ENCODE results near the gene MBD4. TPM values are rescaled to one million over a fixed set of nuclear protein-coding genes. Genes with fewer than 3 reads are reported as not detected.

MBD4 gene
- total RNA-seq, 1 experiment from 2014 or later = 40.1 TPM

GRCh38 chr3:129434140-129434539 is 5.6 kb downstream of the MBD4 start:
- H4K5ac ChIP-seq (ENCODE audit: insufficient read length, low read depth, low read length) = no peak overlapping the region
- no peak overlapping the region for H3K27ac ChIP-seq (ENCODE audit: insufficient read length, low read depth, low read length)
- no peak overlapping the region for H2AFZ ChIP-seq (ENCODE audit: low read length)
- H3T11ph ChIP-seq (ENCODE audit: low read length) = no peak overlapping the region
- H4K20me1 ChIP-seq (ENCODE audit: control insufficient read depth, insufficient read depth, insufficient read length) = no peaks in the 10 kb centered on the region
- no peak overlapping the region for H3K4me2 ChIP-seq (ENCODE audit: insufficient read depth, insufficient read length, low read length)
- no CpG with 5 or more reads among the region's 1 CpG for WGBS (ENCODE audit: extremely low coverage, insufficient read length, low lambda C conversion rate)
- no peak overlapping the region for H2BK12ac ChIP-seq (ENCODE audit: insufficient read length, low read depth, low read length)
- no peak overlapping the region for H3K18ac ChIP-seq (ENCODE audit: insufficient read length, low read depth, low read length)
- H2BK15ac ChIP-seq (ENCODE audit: low read depth, low read length) = no peak overlapping the region
- peaks cover 26 to 79% (median 70%) of the 10 kb centered on the region in 3 experiments; a peak in 6 of 7 replicates for H3K36me3 Mint-ChIP-seq (ENCODE audit: insufficient read depth in 1 of 3, low read depth in 3 of 3)
- H2BK120ac ChIP-seq (ENCODE audit: low read depth, low read length, poor library complexity, severe bottlenecking) = no peak overlapping the region
- H3K14ac ChIP-seq (ENCODE audit: insufficient read depth, low read length) = no peak overlapping the region
- TF ChIP-seq, protein P1, sequence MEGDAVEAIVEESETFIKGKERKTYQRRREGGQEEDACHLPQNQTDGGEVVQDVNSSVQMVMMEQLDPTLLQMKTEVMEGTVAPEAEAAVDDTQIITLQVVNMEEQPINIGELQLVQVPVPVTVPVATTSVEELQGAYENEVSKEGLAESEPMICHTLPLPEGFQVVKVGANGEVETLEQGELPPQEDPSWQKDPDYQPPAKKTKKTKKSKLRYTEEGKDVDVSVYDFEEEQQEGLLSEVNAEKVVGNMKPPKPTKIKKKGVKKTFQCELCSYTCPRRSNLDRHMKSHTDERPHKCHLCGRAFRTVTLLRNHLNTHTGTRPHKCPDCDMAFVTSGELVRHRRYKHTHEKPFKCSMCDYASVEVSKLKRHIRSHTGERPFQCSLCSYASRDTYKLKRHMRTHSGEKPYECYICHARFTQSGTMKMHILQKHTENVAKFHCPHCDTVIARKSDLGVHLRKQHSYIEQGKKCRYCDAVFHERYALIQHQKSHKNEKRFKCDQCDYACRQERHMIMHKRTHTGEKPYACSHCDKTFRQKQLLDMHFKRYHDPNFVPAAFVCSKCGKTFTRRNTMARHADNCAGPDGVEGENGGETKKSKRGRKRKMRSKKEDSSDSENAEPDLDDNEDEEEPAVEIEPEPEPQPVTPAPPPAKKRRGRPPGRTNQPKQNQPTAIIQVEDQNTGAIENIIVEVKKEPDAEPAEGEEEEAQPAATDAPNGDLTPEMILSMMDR (conservative IDR thresholded peaks at IDR 0.05) = no peak
- H2BK20ac ChIP-seq (ENCODE audit: low read depth, low read length, poor library complexity, severe bottlenecking) = no peak overlapping the region
- no peaks in the 10 kb centered on the region for H3K23me2 ChIP-seq (ENCODE audit: insufficient read length, low read depth, low read length, poor library complexity, severe bottlenecking)
- H3K27me3 ChIP-seq (ENCODE audit: insufficient read depth, low read length) = no peaks in the 10 kb centered on the region
- no peak for DNase-seq
- H3K9me3 ChIP-seq (ENCODE audit: control insufficient read depth, low read depth, low read length) = no peaks in the 10 kb centered on the region
- H3K4me1 Mint-ChIP-seq = peaks cover 23 to 24% of the 10 kb centered on the region in 2 experiments
- no peaks in the 10 kb centered on the region for H3K27me3 Mint-ChIP-seq (ENCODE audit: low read depth)
- H3K4me3 Mint-ChIP-seq = no peak overlapping the region
- H3K9me3 Mint-ChIP-seq = no peaks in the 10 kb centered on the region
- no peaks in the 10 kb centered on the region for H3K79me1 ChIP-seq (ENCODE audit: insufficient read depth, low read depth, low read length, poor library complexity, severe bottlenecking)
- H2AK5ac ChIP-seq (ENCODE audit: insufficient read length, low read length) = no peak overlapping the region
- no peaks in the 10 kb centered on the region; the same call in 1 of the 2 replicates for H3K79me2 ChIP-seq (ENCODE audit: insufficient read depth, low read length)
- H3K4ac ChIP-seq (ENCODE audit: low read depth, low read length) = no peak overlapping the region
- H3K27ac Mint-ChIP-seq = no peak overlapping the region
- H4K8ac ChIP-seq (replicated peaks; ENCODE audit: insufficient read length, low read depth, low read length) = no peak overlapping the region
- H3K23ac ChIP-seq (ENCODE audit: insufficient read length, low read depth, low read length) = no peak overlapping the region
- no peak overlapping the region for H3K56ac ChIP-seq (ENCODE audit: insufficient read length, low read depth, low read length)
- H3K9ac ChIP-seq (ENCODE audit: extremely low read depth, insufficient read length, low read length) = no peak overlapping the region
- H4K91ac ChIP-seq (ENCODE audit: insufficient read length, low read depth, low read length) = no peak overlapping the region
- H3K4me1 ChIP-seq (ENCODE audit: insufficient read depth, low read length) = no peaks in the 10 kb centered on the region
- H2BK5ac ChIP-seq (ENCODE audit: insufficient read length, low read length) = no peak overlapping the region

All from H9 (cell line).